Right ventricle myocardium superior (tissue), 1 donor: Measurements from ENCODE around the gene PARD3. TPM values are rescaled to one million over a fixed set of nuclear protein-coding genes. Genes with fewer than 3 reads are reported as not detected.
"Not testable (repeated sequence)": the region's sequence is repeated elsewhere in the genome, so short reads cannot be mapped to it uniquely, and the experiment has no call there.

ENCODE experiments used
- ATAC-seq: fragments of 200-7000 bp; cut with Tn5 transposase; one replicate; pipeline ENCODE4 v1.9.1; 2020; ENCODE audit warnings: mild to moderate bottlenecking; ENCODE audit not compliant: poor library complexity
- DNase-seq: peaks from one replicate; pipeline ENCODE4 v3.0.0-alpha.2; 2020
- intact Hi-C: fragments of 100-400 bp; cut with DNase I; formaldehyde crosslinking; loops from one replicate; pipeline ENCODE4 v1.11.2; 2022
- total RNA-seq: library from RNA; stranded (reverse); fragmentation: NEBNext Ultra II Directional; extraction: Animal tissue kit (Norgen Biotek cat#: 25700); gene quantifications from one replicate; pipeline ENCODE4 v1.2.1, GENCODE V29; 2021
- donor health status: DM: no; HTN: yes; CAD: no; lungs with severe emphysema.

PARD3 gene
- total RNA-seq, 1 donor from 2014 or later, result 33.5 TPM

- no peak for DNase-seq
- no peak for ATAC-seq
- intact Hi-C loops, result no loop called here
These were observed 99.4 kb downstream of the PARD3 start for GRCh38 chr10:34715511-34716187.

GRCh38 chr10:34713875-34714274 is 101.2 kb downstream of the PARD3 start:
- intact Hi-C loops, result no loop called here

DNA sequence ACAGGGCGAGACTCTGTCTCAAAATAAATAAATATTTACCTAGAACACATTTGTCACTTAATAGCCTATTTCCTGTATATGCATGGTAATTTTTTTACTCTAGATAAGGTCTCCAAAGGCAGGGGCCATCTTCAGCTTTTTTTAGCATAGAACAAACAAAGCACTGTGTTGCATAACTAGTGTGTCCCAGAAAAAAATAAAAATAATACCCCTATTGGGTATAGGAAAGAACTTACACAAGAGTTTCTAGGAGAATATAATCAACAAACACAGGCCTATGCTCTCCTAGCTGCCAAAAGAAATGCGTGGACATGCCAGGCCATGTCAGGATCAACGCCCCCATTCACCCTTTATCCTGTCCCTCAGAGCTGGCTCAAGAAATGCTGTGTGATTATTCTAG is 103.6 kb downstream of the PARD3 start:
- intact Hi-C loops, result no loop called here
- no peak for DNase-seq
- peak; percentile 84 for ATAC-seq

More at GRCh38 chr10:34713875-34714274, 101.2 kb downstream of the PARD3 start:
- no peak for ATAC-seq
- no peak for DNase-seq

- peak; percentile 39 for ATAC-seq
- intact Hi-C loops, result no loop called here
- no peak for DNase-seq
These were observed 104.7 kb downstream of the PARD3 start for GRCh38 chr10:34710391-34710751.

DNA sequence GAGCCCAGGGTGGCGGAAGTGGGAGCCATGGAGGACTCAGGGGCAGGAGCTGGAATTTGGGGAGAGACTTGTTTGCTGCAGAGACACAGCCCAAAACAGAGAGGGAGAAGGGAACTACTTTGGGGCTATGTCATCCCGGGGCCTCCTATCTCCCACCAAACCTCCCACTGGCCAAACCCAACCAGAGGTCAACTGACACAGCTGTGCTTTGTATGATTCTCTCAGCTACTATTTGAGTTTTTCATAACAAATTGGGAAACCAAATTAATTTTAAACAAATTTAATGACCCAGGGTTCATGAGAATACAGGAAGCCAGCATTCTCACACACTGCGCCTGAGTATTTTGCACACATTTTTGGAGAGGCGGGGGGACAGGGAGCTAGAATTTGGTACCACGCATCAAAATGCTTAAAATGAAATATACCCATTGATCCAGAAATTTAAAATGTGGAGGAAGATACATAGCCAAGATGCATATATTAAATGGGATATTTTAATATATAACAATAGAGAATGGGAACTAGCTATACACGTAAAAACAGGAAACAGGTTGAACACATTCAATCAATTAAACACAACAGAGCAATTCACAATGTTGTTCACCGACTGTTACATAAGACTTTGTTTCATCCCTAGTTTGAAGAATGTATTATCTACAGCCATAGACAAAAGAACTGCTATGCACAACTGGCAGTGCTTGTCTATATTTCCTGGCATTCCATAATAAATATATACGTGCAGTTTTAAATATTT is 105.3 kb downstream of the PARD3 start:
- no peak for ATAC-seq
- intact Hi-C loops, result no loop called here
- no peak for DNase-seq

DNA sequence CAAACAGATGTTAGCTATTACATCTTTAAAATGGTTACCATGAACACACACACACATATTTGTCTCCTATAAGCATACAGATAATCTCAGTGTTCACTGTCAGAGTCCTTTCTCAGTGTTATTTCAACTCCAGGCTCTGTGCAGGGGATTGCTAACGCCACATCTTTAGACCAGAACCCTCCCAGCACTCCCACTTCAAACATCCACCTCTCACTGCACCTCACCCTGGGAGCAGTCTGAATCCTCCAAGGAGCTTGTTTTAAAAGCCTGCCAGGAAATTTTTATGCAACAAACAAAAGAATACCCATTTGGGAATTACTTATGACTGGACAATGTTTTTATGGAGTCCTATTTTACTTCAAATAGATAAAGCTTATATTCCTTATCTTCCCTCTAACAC is 107.4 kb downstream of the PARD3 start:
- no peak for DNase-seq
- no peak for ATAC-seq
- intact Hi-C loops, result no loop called here

DNA sequence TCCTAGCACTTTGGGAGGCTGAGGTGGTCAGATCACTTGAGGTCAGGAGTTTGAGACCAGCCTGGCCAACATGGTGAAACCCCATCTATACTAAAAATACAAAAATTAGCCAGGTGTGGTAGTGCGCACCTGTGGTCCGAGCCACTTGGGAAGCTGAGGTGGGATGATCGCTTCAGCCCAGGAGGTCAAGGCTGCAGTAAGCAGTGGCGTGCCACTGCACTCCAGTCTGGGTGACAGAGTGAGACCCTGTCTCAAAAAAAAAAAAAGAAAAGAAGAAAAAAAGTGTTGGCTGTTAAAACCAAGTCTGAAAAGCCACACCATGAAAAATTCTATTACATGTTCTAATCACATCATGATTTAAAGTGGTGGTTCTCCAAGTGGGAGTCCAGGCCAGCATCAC is 108.1 kb downstream of the PARD3 start:
- intact Hi-C loops, DNase-seq, ATAC-seq: not testable (repeated sequence)

GRCh38 chr10:34706147-34706546 is 108.9 kb downstream of the PARD3 start:
- intact Hi-C loops, result no loop called here
- DNase-seq (no peak), ATAC-seq (peak; percentile 35)

DNA sequence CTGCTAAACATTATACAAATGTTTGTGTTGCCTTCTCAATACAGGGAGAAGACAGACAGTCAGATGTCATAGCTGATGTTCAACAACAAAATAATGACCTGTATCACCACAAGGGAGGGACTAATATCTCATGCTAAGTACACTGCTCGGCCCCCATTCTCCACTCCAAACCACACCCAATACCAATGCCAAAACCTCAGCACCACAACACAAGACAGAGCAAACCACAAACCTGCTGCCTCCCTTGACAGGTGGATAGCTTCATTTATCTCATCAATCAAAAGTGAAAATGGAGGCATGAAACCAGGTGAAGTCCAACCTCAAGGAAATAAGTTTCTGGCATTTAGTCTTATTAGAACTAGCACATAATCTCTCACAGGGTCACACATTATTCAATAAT is 109.5 kb downstream of the PARD3 start:
- no peak for ATAC-seq
- intact Hi-C loops, result no loop called here
- no peak for DNase-seq

DNA sequence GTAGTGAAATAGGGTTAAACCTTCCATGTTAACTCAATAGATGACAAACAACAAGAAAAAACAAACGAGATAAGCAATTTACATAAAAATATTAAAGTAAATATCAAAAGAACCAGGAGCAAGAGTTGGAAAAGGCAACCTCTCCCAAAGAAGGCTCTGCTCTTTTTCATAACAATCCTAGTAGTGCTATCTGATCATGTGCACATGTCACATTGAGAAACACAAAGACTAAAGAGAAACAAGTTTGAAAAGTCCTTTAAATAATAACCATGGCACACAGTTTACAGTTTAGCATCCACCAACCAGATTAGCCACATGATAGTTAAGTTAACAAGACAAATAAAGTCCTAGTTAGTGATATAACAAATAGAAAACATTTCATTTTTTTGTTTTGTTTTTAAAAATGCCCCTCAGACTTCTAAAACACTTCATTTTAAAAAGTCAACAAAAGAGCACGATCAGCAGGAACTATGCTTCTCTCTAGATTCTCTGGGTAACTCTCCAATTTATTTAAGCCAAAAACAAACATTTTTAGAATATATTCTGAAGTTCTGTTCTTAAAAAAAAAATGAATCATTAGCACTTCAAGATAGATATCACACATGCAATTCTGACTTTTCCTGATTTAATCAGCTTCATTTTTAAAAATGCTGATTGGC is 110.4 kb downstream of the PARD3 start:
- DNase-seq, result no peak
- intact Hi-C loops, result no loop called here

DNA sequence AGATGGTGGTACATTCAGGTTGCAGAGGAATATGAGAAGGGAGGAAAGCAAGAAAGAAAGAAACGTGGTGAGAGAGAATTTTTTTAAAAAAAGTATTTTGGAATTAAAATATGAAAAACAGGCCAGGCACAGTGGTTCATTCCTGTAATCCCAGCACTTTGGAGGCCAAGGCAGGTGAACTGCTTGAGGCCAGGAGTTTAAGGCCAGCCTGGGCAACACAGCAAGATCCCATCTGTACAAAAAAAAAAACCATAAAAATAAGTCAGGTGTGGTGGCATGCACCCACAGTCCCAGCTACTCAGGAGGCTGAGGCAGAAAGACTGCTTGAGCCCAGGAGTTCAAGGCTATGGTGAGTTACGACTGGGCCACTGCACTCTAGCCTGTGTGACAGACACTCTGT is 112.1 kb downstream of the PARD3 start:
- intact Hi-C loops, result no loop called here
- no peak for ATAC-seq
- no peak for DNase-seq

More for the DNA sequence above, 110.4 kb downstream of the PARD3 start:
- ATAC-seq, result no peak

- DNase-seq (no peak), ATAC-seq (no peak)
- intact Hi-C loops, result no loop called here
These were observed 112.8 kb downstream of the PARD3 start for GRCh38 chr10:34702093-34702937.

- DNase-seq (no peak), ATAC-seq (no peak)
- intact Hi-C loops, result no loop called here
These were observed 113.9 kb downstream of the PARD3 start for GRCh38 chr10:34701194-34701593.

GRCh38 chr10:34700752-34701151 is 114.3 kb downstream of the PARD3 start:
- intact Hi-C loops, ATAC-seq, DNase-seq: not testable (repeated sequence)

DNA sequence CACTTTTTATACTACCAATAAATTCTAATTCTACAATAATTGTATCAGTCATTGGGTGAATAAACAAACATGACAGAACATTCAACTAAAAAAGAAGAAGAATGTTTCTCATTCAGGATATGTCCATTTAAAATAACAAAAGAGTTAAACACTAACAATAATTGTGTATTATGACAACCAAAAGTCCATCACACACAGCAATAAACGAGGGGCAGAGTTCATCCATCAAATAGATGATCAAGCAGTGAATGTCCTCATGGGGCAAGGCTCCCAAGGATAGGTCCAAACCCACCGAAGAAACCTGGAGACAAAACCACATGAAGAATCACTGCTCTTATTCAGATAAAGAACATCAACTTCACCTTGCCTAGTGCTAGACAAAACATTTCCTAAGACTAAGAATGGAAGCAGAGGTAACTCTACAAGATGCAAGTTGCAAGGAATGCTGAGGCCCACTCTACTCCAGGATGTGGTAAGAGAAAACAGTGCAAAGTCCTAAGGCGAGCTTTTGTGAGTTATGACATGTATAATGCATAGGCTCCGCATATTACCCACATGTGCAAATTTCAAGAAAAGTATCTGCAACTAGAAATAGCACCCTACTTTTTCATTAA is 115.1 kb downstream of the PARD3 start:
- ATAC-seq (no peak), DNase-seq (no peak)
- intact Hi-C loops, result no loop called here

DNA sequence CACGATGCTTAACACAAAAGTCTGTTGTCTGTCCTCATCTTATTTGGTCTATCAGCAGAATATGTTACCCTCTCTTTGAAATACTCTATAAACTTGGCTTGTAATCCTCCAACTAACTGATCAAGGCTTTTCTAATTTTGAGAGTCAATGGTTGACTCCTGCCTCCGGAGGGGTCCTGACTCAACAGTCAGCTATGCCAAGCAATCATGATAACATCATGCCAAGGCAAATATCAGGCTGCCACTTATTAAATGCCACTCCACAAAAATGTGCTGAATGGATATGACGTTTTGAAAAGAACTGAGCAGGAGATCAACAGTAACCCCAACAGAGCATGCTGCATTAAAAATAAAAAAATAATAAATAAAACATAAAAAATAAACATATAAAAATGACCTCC is 116.1 kb downstream of the PARD3 start:
- intact Hi-C loops, result no loop called here
- DNase-seq (no peak), ATAC-seq (no peak)

DNA sequence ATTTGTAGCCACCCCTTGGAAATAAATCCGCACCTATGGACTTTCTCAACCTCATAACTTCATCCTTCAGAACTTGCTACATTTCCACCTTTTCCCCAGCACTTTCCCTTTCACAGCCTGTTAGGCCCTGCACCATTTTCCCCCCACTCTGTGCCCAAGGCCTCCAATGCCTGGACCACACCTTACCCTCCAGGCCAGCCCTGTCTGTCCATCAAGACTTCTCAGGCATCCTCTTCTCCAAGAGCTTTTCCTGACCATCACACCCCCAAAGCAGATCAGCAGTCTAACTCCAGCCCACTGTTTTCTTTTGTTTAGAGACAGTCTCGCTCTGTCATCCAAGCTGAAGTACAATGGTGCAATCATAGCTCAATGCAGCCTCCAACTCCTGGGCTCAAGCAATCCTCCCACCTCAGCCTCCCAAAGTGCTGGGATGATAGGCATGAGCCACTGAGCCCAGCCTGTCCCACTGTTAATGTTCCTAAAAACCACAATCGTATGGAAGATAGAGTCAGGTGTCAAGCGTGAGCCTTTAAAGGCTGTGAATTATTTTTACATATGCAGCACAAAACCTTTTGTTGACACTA is 116.8 kb downstream of the PARD3 start:
- no peak for DNase-seq
- intact Hi-C loops, result no loop called here
- no peak for ATAC-seq
